HEK293 (cell line): Measurements from ENCODE around the gene ITGA11.

Experiments
- BCL11A ChIP-seq: fragments of 450-650 bp; formaldehyde crosslinking; IDR thresholded peaks from 2 replicates; pipeline ENCODE4 v1.5.1; 2016; ENCODE audit warnings: low read depth, missing biosample characterization, missing genetic modification characterization
- MYNN ChIP-seq: fragments of 450-650 bp; formaldehyde crosslinking; IDR thresholded peaks from 2 replicates; pipeline ENCODE4 v1.5.1; 2016; ENCODE audit warnings: missing biosample characterization, missing genetic modification characterization, borderline replicate concordance
- RBAK ChIP-seq: fragments of 450-650 bp; formaldehyde crosslinking; IDR thresholded peaks from 2 replicates; pipeline ENCODE4 v1.5.1; 2016; ENCODE audit warnings: missing biosample characterization, missing genetic modification characterization
- SALL2 ChIP-seq: fragments of 450-650 bp; formaldehyde crosslinking; IDR thresholded peaks from 2 replicates; pipeline ENCODE4 v1.5.0; 2017; ENCODE audit warnings: missing biosample characterization, mild to moderate bottlenecking, missing genetic modification characterization, borderline replicate concordance
- SP2 ChIP-seq: fragments of 450-650 bp; formaldehyde crosslinking; IDR thresholded peaks from 2 replicates; pipeline ENCODE4 v1.5.1; 2016; ENCODE audit warnings: missing biosample characterization, missing genetic modification characterization
- WT1 ChIP-seq: fragments of 450-650 bp; formaldehyde crosslinking; IDR thresholded peaks from 2 replicates; pipeline ENCODE4 v1.5.1; 2016; ENCODE audit warnings: missing biosample characterization, missing genetic modification characterization
- ZBTB1 ChIP-seq: fragments of 450-650 bp; formaldehyde crosslinking; IDR thresholded peaks from 2 replicates; pipeline ENCODE4 v1.5.1; 2016; ENCODE audit warnings: missing biosample characterization, missing genetic modification characterization
- ZBTB17 ChIP-seq: fragments of 450-650 bp; formaldehyde crosslinking; IDR thresholded peaks from 2 replicates; pipeline ENCODE4 v1.5.1; 2016; ENCODE audit warnings: missing biosample characterization, missing genetic modification characterization
- ZEB2 ChIP-seq: fragments of 450-650 bp; formaldehyde crosslinking; IDR thresholded peaks from 2 replicates; pipeline ENCODE4 v1.5.1; 2016; ENCODE audit warnings: missing biosample characterization, missing genetic modification characterization
- ZFP37 ChIP-seq: fragments of 450-650 bp; formaldehyde crosslinking; IDR thresholded peaks from 2 replicates; pipeline ENCODE4 v1.5.1; 2016; ENCODE audit warnings: missing biosample characterization, missing genetic modification characterization
- ZNF133 ChIP-seq: fragments of 450-650 bp; formaldehyde crosslinking; IDR thresholded peaks from 2 replicates; pipeline ENCODE4 v1.5.1; 2016; ENCODE audit warnings: missing biosample characterization, missing genetic modification characterization
- ZNF140 ChIP-seq: fragments of 450-650 bp; formaldehyde crosslinking; IDR thresholded peaks from 2 replicates; pipeline ENCODE4 v1.5.1; 2016; ENCODE audit warnings: missing biosample characterization, missing genetic modification characterization
- ZNF155 ChIP-seq: fragments of 450-650 bp; formaldehyde crosslinking; IDR thresholded peaks from 2 replicates; pipeline ENCODE4 v1.5.1; 2016; ENCODE audit warnings: missing biosample characterization, missing genetic modification characterization
- ZNF157 ChIP-seq: fragments of 450-650 bp; formaldehyde crosslinking; IDR thresholded peaks from 2 replicates; pipeline ENCODE4 v1.5.1; 2016; ENCODE audit warnings: missing biosample characterization, missing genetic modification characterization
- ZNF2 ChIP-seq: fragments of 450-650 bp; formaldehyde crosslinking; IDR thresholded peaks from 2 replicates; pipeline ENCODE4 v1.5.1; 2016; ENCODE audit warnings: missing biosample characterization, missing genetic modification characterization
- ZNF211 ChIP-seq: fragments of 450-650 bp; formaldehyde crosslinking; IDR thresholded peaks from 2 replicates; pipeline ENCODE4 v1.5.1; 2016; ENCODE audit warnings: low read depth, missing biosample characterization, missing genetic modification characterization
- ZNF239 ChIP-seq: fragments of 450-650 bp; formaldehyde crosslinking; IDR thresholded peaks from 2 replicates; pipeline ENCODE4 v1.5.1; 2016; ENCODE audit warnings: missing biosample characterization, missing genetic modification characterization
- ZNF266 ChIP-seq: fragments of 450-650 bp; formaldehyde crosslinking; IDR thresholded peaks from 2 replicates; pipeline ENCODE4 v1.5.1; 2016; ENCODE audit warnings: missing biosample characterization, missing genetic modification characterization, low read depth
- ZNF292 ChIP-seq: fragments of 450-650 bp; formaldehyde crosslinking; IDR thresholded peaks from 2 replicates; pipeline ENCODE4 v1.5.1; 2016; ENCODE audit warnings: low read depth, missing biosample characterization, missing genetic modification characterization, borderline replicate concordance
- ZNF341 ChIP-seq: fragments of 450-650 bp; formaldehyde crosslinking; IDR thresholded peaks from 2 replicates; pipeline ENCODE4; 2016; ENCODE audit warnings: low read depth, missing biosample characterization, missing genetic modification characterization
- ZNF449 ChIP-seq: fragments of 450-650 bp; formaldehyde crosslinking; IDR thresholded peaks from 2 replicates; pipeline ENCODE4 v1.5.1; 2017; ENCODE audit warnings: missing biosample characterization, mild to moderate bottlenecking, missing genetic modification characterization, moderate library complexity
- ZNF501 ChIP-seq: fragments of 450-650 bp; formaldehyde crosslinking; IDR thresholded peaks from 2 replicates; pipeline ENCODE4 v1.5.1; 2016; ENCODE audit warnings: missing biosample characterization, missing genetic modification characterization
- ZNF600 ChIP-seq: fragments of 450-650 bp; formaldehyde crosslinking; IDR thresholded peaks from 2 replicates; pipeline ENCODE4 v1.5.1; 2016; ENCODE audit warnings: missing biosample characterization, missing genetic modification characterization
- ZNF654 ChIP-seq: fragments of 450-650 bp; formaldehyde crosslinking; IDR thresholded peaks from 2 replicates; pipeline ENCODE4 v1.5.1; 2016; ENCODE audit warnings: low read depth, missing biosample characterization, missing genetic modification characterization
- ZNF660 ChIP-seq: fragments of 450-650 bp; IDR thresholded peaks from 2 replicates; pipeline ENCODE4 v1.5.1; 2018; ENCODE audit warnings: missing biosample characterization, mild to moderate bottlenecking, missing genetic modification characterization
- ZNF701 ChIP-seq: fragments of 450-650 bp; formaldehyde crosslinking; IDR thresholded peaks from 2 replicates; pipeline ENCODE4 v1.5.1; 2016; ENCODE audit warnings: missing biosample characterization, missing genetic modification characterization
- ZNF707 ChIP-seq: fragments of 450-650 bp; formaldehyde crosslinking; IDR thresholded peaks from 2 replicates; pipeline ENCODE4 v1.5.1; 2016; ENCODE audit warnings: missing biosample characterization, missing genetic modification characterization
- ZNF768 ChIP-seq: fragments of 450-650 bp; formaldehyde crosslinking; IDR thresholded peaks from 2 replicates; pipeline ENCODE4 v1.5.1; 2018; ENCODE audit warnings: missing biosample characterization, mild to moderate bottlenecking, missing genetic modification characterization
- ZNF837 ChIP-seq: fragments of 450-650 bp; formaldehyde crosslinking; IDR thresholded peaks from 2 replicates; pipeline ENCODE4 v1.5.1; 2016; ENCODE audit warnings: missing biosample characterization, missing genetic modification characterization
- ZSCAN30 ChIP-seq: fragments of 450-650 bp; IDR thresholded peaks from 2 replicates; pipeline ENCODE4 v1.5.1; 2018; ENCODE audit warnings: missing biosample characterization, mild to moderate bottlenecking, missing genetic modification characterization, moderate library complexity
- TF ChIP-seq, protein P1 (sequence below): fragments of 450-650 bp; formaldehyde crosslinking; IDR thresholded peaks from 2 replicates; pipeline ENCODE4 v1.5.1; 2016; ENCODE audit warnings: missing biosample characterization, missing genetic modification characterization, borderline replicate concordance
- TF ChIP-seq, protein P2 (sequence below): fragments of 450-650 bp; formaldehyde crosslinking; optimal IDR thresholded peaks from 2 replicates; pipeline ENCODE3; 2016; ENCODE audit warnings: missing biosample characterization, mild to moderate bottlenecking, missing genetic modification characterization
- TF ChIP-seq, protein P3 (sequence below): fragments of 450-650 bp; formaldehyde crosslinking; IDR thresholded peaks from 2 replicates; pipeline ENCODE4 v1.5.1; 2016; ENCODE audit warnings: missing biosample characterization, missing genetic modification characterization

The ITGA11 gene

DNA sequence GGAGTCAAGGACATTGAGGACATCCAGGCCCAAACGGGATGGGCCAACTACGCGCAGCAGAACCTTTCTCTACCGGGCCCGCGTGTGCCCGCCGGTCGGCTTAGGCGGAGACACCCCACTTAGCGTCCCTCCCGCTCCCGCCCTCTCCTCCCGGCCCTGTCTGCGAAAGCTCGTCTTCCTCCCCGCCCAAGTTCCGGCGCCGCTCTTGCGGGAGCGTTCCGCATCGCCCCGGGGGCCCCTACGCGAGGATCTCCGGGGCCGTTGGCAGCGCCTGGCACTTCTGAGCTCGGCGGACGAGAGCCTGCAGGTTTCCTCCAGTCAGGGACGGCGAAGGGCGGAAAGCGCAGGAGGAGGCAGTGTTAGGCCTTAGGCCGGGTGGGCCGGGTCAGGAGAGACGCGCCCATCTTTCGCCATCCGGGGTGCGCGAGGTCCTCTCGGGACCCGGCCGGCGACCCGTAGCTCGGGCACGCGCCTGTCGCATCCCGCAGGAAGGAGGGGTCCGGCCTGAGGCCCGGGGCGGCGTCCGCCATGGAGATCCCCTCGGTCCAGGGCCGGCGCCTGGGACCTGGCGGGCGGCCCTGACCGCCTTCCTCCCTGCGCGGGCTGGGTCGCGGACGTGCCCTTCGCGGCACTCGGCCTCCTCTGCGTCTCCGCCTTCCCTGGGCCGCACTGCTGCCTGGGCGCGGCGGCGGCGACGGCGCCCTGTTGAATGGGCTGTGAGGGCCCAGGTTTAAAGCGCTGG is 154.2 kb downstream of the ITGA11 start, which contains the start of gene FEM1B (continued):
- no peak for TF ChIP-seq ZNF292 (tag by site-specific recombination)
- TF ChIP-seq SP2 (tag by site-specific recombination): peak; percentile 95
- TF ChIP-seq ZFP37 (tag by site-specific recombination): peak; percentile 99
- peak; percentile 97 for TF ChIP-seq ZNF2 (tag by site-specific recombination)
- TF ChIP-seq ZNF157: no peak
- peak; percentile 98 for TF ChIP-seq ZSCAN30
- peak; percentile 99 for TF ChIP-seq ZNF501
- TF ChIP-seq ZNF133: no peak
- TF ChIP-seq ZNF155 (tag by site-specific recombination): no peak
- TF ChIP-seq ZNF239: peak; percentile 81; the same call in 1 of the 2 replicates
- peak; percentile 96 for TF ChIP-seq ZNF600 (tag by site-specific recombination)
- no peak; the same call in 1 of the 2 replicates for TF ChIP-seq BCL11A (tag by site-specific recombination)
- no peak; the same call in none of the 2 replicates for TF ChIP-seq ZNF449 (tag by site-specific recombination)
- TF ChIP-seq ZNF768 (tag by site-specific recombination): peak; percentile 45; the same call in 1 of the 2 replicates
- TF ChIP-seq, protein P1, sequence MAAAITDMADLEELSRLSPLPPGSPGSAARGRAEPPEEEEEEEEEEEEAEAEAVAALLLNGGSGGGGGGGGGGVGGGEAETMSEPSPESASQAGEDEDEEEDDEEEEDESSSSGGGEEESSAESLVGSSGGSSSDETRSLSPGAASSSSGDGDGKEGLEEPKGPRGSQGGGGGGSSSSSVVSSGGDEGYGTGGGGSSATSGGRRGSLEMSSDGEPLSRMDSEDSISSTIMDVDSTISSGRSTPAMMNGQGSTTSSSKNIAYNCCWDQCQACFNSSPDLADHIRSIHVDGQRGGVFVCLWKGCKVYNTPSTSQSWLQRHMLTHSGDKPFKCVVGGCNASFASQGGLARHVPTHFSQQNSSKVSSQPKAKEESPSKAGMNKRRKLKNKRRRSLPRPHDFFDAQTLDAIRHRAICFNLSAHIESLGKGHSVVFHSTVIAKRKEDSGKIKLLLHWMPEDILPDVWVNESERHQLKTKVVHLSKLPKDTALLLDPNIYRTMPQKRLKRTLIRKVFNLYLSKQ (tag by site-specific recombination): no peak
- TF ChIP-seq MYNN (tag by site-specific recombination): peak; percentile 52; the same call in 1 of the 2 replicates
- peak; percentile 86 for TF ChIP-seq ZBTB17 (tag by site-specific recombination)
- TF ChIP-seq ZNF701 (tag by site-specific recombination): no peak
- no peak for TF ChIP-seq ZNF211
- no peak for TF ChIP-seq ZNF140 (tag by site-specific recombination)
- TF ChIP-seq ZNF707 (tag by site-specific recombination): no peak
- TF ChIP-seq, protein P2, sequence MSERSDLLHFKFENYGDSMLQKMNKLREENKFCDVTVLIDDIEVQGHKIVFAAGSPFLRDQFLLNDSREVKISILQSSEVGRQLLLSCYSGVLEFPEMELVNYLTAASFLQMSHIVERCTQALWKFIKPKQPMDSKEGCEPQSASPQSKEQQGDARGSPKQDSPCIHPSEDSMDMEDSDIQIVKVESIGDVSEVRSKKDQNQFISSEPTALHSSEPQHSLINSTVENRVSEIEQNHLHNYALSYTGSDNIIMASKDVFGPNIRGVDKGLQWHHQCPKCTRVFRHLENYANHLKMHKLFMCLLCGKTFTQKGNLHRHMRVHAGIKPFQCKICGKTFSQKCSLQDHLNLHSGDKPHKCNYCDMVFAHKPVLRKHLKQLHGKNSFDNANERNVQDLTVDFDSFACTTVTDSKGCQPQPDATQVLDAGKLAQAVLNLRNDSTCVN (tag by site-specific recombination): peak; percentile 100
- no peak for TF ChIP-seq RBAK
- TF ChIP-seq ZEB2 (tag by site-specific recombination): peak; percentile 98
- peak; percentile 93; the same call in 1 of the 2 replicates for TF ChIP-seq ZBTB1 (tag by site-specific recombination)
- TF ChIP-seq, protein P3, sequence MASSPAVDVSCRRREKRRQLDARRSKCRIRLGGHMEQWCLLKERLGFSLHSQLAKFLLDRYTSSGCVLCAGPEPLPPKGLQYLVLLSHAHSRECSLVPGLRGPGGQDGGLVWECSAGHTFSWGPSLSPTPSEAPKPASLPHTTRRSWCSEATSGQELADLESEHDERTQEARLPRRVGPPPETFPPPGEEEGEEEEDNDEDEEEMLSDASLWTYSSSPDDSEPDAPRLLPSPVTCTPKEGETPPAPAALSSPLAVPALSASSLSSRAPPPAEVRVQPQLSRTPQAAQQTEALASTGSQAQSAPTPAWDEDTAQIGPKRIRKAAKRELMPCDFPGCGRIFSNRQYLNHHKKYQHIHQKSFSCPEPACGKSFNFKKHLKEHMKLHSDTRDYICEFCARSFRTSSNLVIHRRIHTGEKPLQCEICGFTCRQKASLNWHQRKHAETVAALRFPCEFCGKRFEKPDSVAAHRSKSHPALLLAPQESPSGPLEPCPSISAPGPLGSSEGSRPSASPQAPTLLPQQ (tag by site-specific recombination): peak; percentile 93
- TF ChIP-seq ZNF341 (tag by site-specific recombination): peak; percentile 95
- 0 out of 2 replicates have a peak, but pooled peaks have one; percentile 3 for TF ChIP-seq ZNF266 (tag by site-specific recombination)
- peak; percentile 92 for TF ChIP-seq ZNF660
- peak; percentile 82 for TF ChIP-seq WT1
- TF ChIP-seq SALL2 (tag by site-specific recombination): peak; percentile 86; the same call in 1 of the 2 replicates
- TF ChIP-seq ZNF837: peak; percentile 60; the same call in 1 of the 2 replicates
- TF ChIP-seq ZNF654: no peak
